Ovary (tissue), 9 donors: ENCODE results near the gene ZNF584. TPM values are rescaled to one million over a fixed set of nuclear protein-coding genes. Genes with fewer than 3 reads are reported as not detected.

Source experiments
- DNase-seq, 5 donors: peaks; one replicate each; pipeline ENCODE4 v3.0.0-alpha.2; 2019 to 2020
- H3K27ac ChIP-seq, 2 donors: fragments of 200-600 bp; one replicate each; pipeline versions ENCODE4 v1.5.1 to v1.8.0; 2019 to 2022
- H3K27me3 ChIP-seq: fragments of 200-600 bp; one replicate; pipeline ENCODE4 v1.8.0; 2022
- H3K36me3 ChIP-seq: fragments of 200-600 bp; sonication (generic); one replicate; pipeline ENCODE4 v1.5.1; 2019
- H3K4me1 ChIP-seq: one replicate; pipeline ENCODE4 v1.8.1; 2013; ENCODE audit warnings: mild to moderate bottlenecking, moderate library complexity; ENCODE audit not compliant: insufficient read depth
- H3K4me3 ChIP-seq: fragments of 200-600 bp; sonication (generic); one replicate; pipeline ENCODE4 v1.5.1; 2017
- H3K9me3 ChIP-seq, 2 donors: fragments of 200-600 bp in 1 of 2; sonication (generic) in 1 of 2; one replicate each; pipeline versions ENCODE4 v1.5.1 to v1.8.1; 2013 to 2019; ENCODE audit warnings: mild to moderate bottlenecking in 1 of 2, moderate library complexity in 1 of 2
- EP300 ChIP-seq: sonication (generic); formaldehyde crosslinking; IDR thresholded peaks from one replicate; pipeline ENCODE4 v1.6.1; 2017; ENCODE audit warnings: antibody characterized with exemption
- POLR2A ChIP-seq: fragments of 450-650 bp; IDR thresholded peaks from one replicate; pipeline ENCODE4 v1.6.1; 2017; ENCODE audit warnings: antibody characterized with exemption, mild to moderate bottlenecking, moderate library complexity
- WGBS, 3 donors: extraction: QIAGEN DNeasy Blood & Tissue Kit in 1 of 3; methylation state at CpG; one replicate each; pipeline versions ENCODE4 v1.1.5 to v1.1.7; 2013 to 2017; 5-methylcytosine and 5-hydroxymethylcytosine counted together
- intact Hi-C, 4 donors: fragments of 100-400 bp; cut with DNase I; formaldehyde crosslinking; loops; one replicate each; pipeline versions ENCODE4 v1.11.0 to v1.15.1; 2022 to 2023
- polyA plus RNA-seq, 2 donors: library from polyadenylated mRNA; stranded (reverse); fragments of 200-250 nt in 1 of 2; fragments of 350-450 nt in 1 of 2; fragmentation: Illumina TruSeq in 1 of 2; extraction: RNeasy Lipid Tissue Mini Kit (QIAGEN cat#74804) in 1 of 2; gene quantifications; one replicate each; pipeline ENCODE4 v1.2.3, GENCODE V29; 2013 to 2014
- total RNA-seq, 7 donors: library from RNA; depleted of rRNA in 2 of 7; stranded (reverse); fragments of >200 nt in 2 of 7; fragmentation: NEBNext Ultra II Directional in 3 of 7; extraction: Animal tissue kit (Norgen Biotek cat#: 25700) in 3 of 7; gene quantifications; one replicate each; pipeline versions ENCODE4 v1.1.0 to v1.2.4, GENCODE V29; 2016 to 2023
- TF ChIP-seq, protein P1 (sequence below), 3 donors: fragments of 450-650 bp in 2 of 3; fragments of 200-600 bp in 1 of 3; IDR thresholded peaks; one replicate each; pipeline versions ENCODE4 v1.5.1 to v1.8.0; 2016 to 2022; ENCODE audit warnings: antibody characterized with exemption in 3 of 3, mild to moderate bottlenecking in 1 of 3
- donor health status: DM: no; HTN: no; CAD: no; lungs with moderate emphysema.
- donor health status: DM: no; HTN: no; CAD: no.
- donor health status: Bipolar disorder and iron deficiency.
- donor health status: DM: yes; HTN: yes; CAD: no.
- donor health status: DM: no; HTN: no; CAD: no.
- donor health status: DM: yes; HTN: yes; CAD: no.

ZNF584 gene
- total and polyA plus RNA-seq, 9 donors: 11.0 to 24.3 (median 21.4) TPM

DNA sequence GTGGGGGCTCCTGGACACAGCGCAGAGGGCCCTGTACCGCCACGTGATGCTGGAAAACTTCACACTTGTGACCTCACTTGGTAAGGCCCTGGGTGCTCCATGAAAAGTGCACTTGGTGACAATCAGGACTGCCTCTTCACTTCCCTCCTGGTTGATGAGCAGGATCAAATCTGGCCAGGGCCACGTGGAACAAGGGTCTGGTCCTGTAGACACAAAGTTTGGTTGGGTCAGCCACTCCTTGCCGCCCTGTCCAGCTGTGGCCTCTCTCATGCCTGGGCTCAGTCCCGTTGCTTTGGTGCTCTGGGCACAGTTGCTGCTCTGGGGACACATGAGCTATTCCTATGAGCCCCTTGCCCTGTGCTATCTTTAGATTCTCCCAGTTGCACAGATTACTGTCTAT, 45.3 kb downstream of the ZNF584 start:
- Histone ChIP-seq H3K36me3 (no peaks in the 10 kb centered on the region), H3K4me3 (no peak overlapping the region), H3K27me3 (no peaks in the 10 kb centered on the region), H3K27ac (no peak overlapping the region), H3K4me1 (no peaks in the 10 kb centered on the region), H3K9me3 (no peaks in the 10 kb centered on the region)
- intact Hi-C loops: no loop called here
- TF ChIP-seq, protein P1, sequence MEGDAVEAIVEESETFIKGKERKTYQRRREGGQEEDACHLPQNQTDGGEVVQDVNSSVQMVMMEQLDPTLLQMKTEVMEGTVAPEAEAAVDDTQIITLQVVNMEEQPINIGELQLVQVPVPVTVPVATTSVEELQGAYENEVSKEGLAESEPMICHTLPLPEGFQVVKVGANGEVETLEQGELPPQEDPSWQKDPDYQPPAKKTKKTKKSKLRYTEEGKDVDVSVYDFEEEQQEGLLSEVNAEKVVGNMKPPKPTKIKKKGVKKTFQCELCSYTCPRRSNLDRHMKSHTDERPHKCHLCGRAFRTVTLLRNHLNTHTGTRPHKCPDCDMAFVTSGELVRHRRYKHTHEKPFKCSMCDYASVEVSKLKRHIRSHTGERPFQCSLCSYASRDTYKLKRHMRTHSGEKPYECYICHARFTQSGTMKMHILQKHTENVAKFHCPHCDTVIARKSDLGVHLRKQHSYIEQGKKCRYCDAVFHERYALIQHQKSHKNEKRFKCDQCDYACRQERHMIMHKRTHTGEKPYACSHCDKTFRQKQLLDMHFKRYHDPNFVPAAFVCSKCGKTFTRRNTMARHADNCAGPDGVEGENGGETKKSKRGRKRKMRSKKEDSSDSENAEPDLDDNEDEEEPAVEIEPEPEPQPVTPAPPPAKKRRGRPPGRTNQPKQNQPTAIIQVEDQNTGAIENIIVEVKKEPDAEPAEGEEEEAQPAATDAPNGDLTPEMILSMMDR (IDR thresholded peaks at IDR 0.05): no peak
- TF ChIP-seq EP300 (no peak), POLR2A (no peak)
- DNase-seq: no peak
- 90 to 95% (median 91%) methylated on average over 6 of the region's 6 CpGs for WGBS, 3 donors

DNA sequence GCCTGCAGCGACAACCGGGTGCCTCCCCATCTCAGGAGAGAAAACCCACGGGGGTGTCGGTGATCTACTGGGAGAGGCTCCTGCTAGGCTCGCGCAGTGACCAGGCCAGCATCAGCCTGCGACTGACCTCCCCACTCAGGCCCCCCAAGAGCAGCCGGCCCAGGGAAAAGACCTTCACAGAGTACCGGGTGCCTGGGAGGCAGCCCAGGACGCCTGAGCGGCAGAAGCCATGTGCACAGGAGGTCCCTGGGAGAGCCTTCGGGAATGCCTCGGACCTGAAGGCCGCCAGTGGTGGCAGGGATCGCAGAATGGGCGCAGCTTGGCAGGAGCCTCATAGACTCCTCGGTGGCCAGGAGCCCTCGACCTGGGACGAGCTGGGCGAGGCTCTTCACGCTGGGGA, 46.9 kb downstream of the ZNF584 start:
- Histone ChIP-seq H3K4me3 (no peak overlapping the region), H3K4me1 (no peaks in the 10 kb centered on the region), H3K9me3 (no peaks in the 10 kb centered on the region), H3K27me3 (no peaks in the 10 kb centered on the region), H3K27ac (no peak overlapping the region), H3K36me3 (no peaks in the 10 kb centered on the region)
- TF ChIP-seq, protein P1 (IDR thresholded peaks at IDR 0.05): no peak
- no peak for TF ChIP-seq POLR2A
- intact Hi-C loops: no loop called here
- no peak for DNase-seq
- WGBS, 3 donors: 91 to 94% (median 92%) methylated on average over 18 to 21 of the region's 21 CpGs

DNA sequence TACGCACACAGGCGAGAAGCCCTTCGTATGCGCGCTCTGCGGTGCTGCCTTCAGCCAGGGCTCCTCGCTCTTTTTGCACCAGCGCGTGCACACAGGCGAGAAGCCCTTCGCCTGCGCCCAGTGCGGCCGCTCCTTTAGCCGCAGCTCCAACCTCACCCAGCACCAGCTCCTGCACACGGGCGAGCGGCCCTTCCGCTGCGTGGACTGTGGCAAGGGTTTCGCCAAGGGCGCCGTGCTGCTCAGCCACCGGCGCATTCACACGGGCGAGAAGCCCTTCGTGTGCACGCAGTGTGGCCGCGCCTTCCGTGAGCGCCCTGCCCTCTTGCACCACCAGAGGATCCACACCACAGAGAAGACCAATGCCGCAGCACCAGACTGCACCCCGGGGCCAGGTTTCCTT, 47.7 kb downstream of the ZNF584 start:
- intact Hi-C loops: no loop called here
- Histone ChIP-seq H3K27me3 (no peaks in the 10 kb centered on the region), H3K27ac (no peak overlapping the region), H3K4me3 (no peak overlapping the region), H3K4me1 (no peaks in the 10 kb centered on the region), H3K9me3 (no peaks in the 10 kb centered on the region), H3K36me3 (no peaks in the 10 kb centered on the region)
- TF ChIP-seq, protein P1 (IDR thresholded peaks at IDR 0.05): no peak
- TF ChIP-seq POLR2A (no peak), EP300 (no peak)
- WGBS, 3 donors: 95 to 96% (median 96%) methylated on average over 35 of the region's 35 CpGs
- DNase-seq: no peak

DNA sequence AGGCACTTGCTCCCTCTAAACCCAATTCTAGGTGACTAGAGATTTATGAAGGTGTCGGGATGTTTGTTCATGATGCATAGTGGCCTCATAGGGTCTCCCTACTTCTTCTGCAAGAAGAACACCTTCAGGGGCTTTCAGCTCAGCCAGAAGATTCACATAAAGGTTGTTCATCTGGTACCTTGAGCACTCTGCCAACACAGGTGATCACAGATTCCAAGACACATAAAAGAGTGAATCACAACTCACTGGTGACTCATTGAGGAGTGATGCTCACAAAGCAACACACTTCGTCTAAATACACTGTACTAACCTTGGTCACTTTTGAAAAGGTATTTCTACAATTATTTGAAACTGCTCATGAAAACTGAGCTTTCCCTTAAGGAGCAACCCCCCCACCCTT, 51.6 kb downstream of the ZNF584 start:
- intact Hi-C loops: no loop called here

More for the DNA sequence above, 51.6 kb downstream of the ZNF584 start:
- H3K36me3 ChIP-seq: no peaks in the 10 kb centered on the region
- H3K4me3 ChIP-seq: no peak overlapping the region
- no peak for DNase-seq
- H3K27ac ChIP-seq: no peak overlapping the region
- WGBS, 3 donors: 85 to 93% (median 93%) methylated on average over 2 of the region's 2 CpGs
- H3K27me3 ChIP-seq: no peaks in the 10 kb centered on the region
- no peaks in the 10 kb centered on the region for H3K9me3 ChIP-seq
- TF ChIP-seq POLR2A (no peak), EP300 (no peak)
- TF ChIP-seq, protein P1 (IDR thresholded peaks at IDR 0.05): no peak
- H3K4me1 ChIP-seq: no peaks in the 10 kb centered on the region
